Measurements from ENCODE around the gene ZSCAN9. TPM values are rescaled to one million over a fixed set of nuclear protein-coding genes. Genes with fewer than 3 reads are reported as not detected.

Gene ZSCAN9
- total and polyA plus RNA-seq, 9 of the 15 experiments (the other 6 are each of a cell fraction or from before 2014, with no cell fraction given): 18.8 to 48.9 (median 28.7) TPM

DNA sequence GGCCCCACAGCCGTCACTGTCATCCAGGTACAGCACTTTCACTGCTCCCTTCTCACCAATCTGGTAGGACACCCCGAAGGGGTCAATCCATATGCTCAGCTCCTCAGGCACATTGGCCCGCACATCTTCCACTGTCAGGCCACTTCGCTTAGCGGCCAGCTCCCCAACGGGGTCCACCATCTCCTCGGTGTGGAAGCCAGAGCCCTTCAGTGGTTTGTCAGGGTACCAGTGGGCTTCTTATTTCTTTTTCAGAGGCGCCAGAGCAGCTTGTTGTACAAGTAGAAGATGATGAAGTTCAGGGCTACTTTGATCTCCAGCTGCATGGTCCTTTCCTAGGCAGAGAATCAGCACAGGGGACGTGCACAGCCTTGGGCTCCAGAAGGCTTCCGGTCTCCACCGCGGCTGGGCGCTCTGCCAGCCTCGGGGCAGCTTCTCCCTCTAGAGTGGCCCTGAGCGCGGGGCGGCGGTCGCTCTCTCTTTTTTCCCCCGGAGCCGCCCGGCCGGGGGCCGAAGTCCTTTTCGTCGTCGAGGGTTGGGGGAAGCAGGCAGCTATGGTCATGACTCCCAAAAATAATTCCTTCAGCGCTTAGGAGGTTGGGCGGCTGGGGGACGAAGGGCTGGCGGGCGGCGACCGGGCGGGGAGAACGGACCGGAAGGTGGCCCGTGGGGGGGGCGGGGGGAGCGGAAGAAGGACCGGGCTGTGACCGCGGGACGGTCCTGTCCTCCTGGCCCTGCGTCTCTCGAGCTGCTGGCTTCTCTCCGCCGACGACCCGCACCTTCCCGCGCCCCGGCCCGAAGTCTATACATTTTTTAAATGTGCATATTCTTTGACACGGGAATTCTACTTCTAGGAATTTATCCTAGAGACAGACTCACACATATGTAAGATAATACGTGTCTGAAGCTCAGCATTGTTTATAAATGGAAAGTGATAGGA lies 6.5 kb upstream of the ZSCAN9 start (continued):
- TF ChIP-seq, protein P1, sequence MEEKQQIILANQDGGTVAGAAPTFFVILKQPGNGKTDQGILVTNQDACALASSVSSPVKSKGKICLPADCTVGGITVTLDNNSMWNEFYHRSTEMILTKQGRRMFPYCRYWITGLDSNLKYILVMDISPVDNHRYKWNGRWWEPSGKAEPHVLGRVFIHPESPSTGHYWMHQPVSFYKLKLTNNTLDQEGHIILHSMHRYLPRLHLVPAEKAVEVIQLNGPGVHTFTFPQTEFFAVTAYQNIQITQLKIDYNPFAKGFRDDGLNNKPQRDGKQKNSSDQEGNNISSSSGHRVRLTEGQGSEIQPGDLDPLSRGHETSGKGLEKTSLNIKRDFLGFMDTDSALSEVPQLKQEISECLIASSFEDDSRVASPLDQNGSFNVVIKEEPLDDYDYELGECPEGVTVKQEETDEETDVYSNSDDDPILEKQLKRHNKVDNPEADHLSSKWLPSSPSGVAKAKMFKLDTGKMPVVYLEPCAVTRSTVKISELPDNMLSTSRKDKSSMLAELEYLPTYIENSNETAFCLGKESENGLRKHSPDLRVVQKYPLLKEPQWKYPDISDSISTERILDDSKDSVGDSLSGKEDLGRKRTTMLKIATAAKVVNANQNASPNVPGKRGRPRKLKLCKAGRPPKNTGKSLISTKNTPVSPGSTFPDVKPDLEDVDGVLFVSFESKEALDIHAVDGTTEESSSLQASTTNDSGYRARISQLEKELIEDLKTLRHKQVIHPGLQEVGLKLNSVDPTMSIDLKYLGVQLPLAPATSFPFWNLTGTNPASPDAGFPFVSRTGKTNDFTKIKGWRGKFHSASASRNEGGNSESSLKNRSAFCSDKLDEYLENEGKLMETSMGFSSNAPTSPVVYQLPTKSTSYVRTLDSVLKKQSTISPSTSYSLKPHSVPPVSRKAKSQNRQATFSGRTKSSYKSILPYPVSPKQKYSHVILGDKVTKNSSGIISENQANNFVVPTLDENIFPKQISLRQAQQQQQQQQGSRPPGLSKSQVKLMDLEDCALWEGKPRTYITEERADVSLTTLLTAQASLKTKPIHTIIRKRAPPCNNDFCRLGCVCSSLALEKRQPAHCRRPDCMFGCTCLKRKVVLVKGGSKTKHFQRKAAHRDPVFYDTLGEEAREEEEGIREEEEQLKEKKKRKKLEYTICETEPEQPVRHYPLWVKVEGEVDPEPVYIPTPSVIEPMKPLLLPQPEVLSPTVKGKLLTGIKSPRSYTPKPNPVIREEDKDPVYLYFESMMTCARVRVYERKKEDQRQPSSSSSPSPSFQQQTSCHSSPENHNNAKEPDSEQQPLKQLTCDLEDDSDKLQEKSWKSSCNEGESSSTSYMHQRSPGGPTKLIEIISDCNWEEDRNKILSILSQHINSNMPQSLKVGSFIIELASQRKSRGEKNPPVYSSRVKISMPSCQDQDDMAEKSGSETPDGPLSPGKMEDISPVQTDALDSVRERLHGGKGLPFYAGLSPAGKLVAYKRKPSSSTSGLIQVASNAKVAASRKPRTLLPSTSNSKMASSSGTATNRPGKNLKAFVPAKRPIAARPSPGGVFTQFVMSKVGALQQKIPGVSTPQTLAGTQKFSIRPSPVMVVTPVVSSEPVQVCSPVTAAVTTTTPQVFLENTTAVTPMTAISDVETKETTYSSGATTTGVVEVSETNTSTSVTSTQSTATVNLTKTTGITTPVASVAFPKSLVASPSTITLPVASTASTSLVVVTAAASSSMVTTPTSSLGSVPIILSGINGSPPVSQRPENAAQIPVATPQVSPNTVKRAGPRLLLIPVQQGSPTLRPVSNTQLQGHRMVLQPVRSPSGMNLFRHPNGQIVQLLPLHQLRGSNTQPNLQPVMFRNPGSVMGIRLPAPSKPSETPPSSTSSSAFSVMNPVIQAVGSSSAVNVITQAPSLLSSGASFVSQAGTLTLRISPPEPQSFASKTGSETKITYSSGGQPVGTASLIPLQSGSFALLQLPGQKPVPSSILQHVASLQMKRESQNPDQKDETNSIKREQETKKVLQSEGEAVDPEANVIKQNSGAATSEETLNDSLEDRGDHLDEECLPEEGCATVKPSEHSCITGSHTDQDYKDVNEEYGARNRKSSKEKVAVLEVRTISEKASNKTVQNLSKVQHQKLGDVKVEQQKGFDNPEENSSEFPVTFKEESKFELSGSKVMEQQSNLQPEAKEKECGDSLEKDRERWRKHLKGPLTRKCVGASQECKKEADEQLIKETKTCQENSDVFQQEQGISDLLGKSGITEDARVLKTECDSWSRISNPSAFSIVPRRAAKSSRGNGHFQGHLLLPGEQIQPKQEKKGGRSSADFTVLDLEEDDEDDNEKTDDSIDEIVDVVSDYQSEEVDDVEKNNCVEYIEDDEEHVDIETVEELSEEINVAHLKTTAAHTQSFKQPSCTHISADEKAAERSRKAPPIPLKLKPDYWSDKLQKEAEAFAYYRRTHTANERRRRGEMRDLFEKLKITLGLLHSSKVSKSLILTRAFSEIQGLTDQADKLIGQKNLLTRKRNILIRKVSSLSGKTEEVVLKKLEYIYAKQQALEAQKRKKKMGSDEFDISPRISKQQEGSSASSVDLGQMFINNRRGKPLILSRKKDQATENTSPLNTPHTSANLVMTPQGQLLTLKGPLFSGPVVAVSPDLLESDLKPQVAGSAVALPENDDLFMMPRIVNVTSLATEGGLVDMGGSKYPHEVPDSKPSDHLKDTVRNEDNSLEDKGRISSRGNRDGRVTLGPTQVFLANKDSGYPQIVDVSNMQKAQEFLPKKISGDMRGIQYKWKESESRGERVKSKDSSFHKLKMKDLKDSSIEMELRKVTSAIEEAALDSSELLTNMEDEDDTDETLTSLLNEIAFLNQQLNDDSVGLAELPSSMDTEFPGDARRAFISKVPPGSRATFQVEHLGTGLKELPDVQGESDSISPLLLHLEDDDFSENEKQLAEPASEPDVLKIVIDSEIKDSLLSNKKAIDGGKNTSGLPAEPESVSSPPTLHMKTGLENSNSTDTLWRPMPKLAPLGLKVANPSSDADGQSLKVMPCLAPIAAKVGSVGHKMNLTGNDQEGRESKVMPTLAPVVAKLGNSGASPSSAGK (IDR thresholded peaks at IDR 0.05): peak; percentile 96
- no peak for TF ChIP-seq RFX7 (CRISPR knock-in tag; IDR thresholded peaks at IDR 0.05)
- peak; percentile 79 for TF ChIP-seq TAF9B (IDR thresholded peaks at IDR 0.05; ENCODE audit: partially characterized antibody)
- TF ChIP-seq, protein P2, sequence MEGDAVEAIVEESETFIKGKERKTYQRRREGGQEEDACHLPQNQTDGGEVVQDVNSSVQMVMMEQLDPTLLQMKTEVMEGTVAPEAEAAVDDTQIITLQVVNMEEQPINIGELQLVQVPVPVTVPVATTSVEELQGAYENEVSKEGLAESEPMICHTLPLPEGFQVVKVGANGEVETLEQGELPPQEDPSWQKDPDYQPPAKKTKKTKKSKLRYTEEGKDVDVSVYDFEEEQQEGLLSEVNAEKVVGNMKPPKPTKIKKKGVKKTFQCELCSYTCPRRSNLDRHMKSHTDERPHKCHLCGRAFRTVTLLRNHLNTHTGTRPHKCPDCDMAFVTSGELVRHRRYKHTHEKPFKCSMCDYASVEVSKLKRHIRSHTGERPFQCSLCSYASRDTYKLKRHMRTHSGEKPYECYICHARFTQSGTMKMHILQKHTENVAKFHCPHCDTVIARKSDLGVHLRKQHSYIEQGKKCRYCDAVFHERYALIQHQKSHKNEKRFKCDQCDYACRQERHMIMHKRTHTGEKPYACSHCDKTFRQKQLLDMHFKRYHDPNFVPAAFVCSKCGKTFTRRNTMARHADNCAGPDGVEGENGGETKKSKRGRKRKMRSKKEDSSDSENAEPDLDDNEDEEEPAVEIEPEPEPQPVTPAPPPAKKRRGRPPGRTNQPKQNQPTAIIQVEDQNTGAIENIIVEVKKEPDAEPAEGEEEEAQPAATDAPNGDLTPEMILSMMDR (IDR thresholded peaks at IDR 0.05 in 2 of 3, conservative IDR thresholded peaks at IDR 0.05 in 1 of 3; ENCODE audit: insufficient read depth in 2 of 3, low read depth in 1 of 3, low read length in 3 of 3): peak in 2 of 3 experiments; percentile 13 to 32; a peak in 1 of 6 replicates
- TF ChIP-seq RB1 (IDR thresholded peaks at IDR 0.05; ENCODE audit: low read depth): peak; percentile 50
- peak; percentile 59; the same call in 1 of the 2 replicates for TF ChIP-seq SMARCA4 (IDR thresholded peaks at IDR 0.05)
- no peak for TF ChIP-seq NR2C1 (IDR thresholded peaks at IDR 0.05)
- peak; percentile 39; the same call in 1 of the 2 replicates for TF ChIP-seq NR2C1 (tag; IDR thresholded peaks at IDR 0.05)
- TF ChIP-seq, protein P3, sequence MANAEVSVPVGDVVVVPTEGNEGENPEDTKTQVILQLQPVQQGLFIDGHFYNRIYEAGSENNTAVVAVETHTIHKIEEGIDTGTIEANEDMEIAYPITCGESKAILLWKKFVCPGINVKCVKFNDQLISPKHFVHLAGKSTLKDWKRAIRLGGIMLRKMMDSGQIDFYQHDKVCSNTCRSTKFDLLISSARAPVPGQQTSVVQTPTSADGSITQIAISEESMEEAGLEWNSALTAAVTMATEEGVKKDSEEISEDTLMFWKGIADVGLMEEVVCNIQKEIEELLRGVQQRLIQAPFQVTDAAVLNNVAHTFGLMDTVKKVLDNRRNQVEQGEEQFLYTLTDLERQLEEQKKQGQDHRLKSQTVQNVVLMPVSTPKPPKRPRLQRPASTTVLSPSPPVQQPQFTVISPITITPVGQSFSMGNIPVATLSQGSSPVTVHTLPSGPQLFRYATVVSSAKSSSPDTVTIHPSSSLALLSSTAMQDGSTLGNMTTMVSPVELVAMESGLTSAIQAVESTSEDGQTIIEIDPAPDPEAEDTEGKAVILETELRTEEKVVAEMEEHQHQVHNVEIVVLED (CRISPR knock-in tag; IDR thresholded peaks at IDR 0.05): peak; percentile 39; the same call in 1 of the 2 replicates

Measured in K562 (cell line).